HepG2 (cell line): Measurements from ENCODE around the gene TMEM270. TPM values are rescaled to one million over a fixed set of nuclear protein-coding genes. Genes with fewer than 3 reads are reported as not detected.

Experiments used
- ATAC-seq: fragments of 200-7000 bp; cut with Tn5 transposase; 3 replicates; pipeline ENCODE4 v1.9.1; 2020; ENCODE audit warnings: mild to moderate bottlenecking, moderate library complexity
- BruUV-seq: library from RNA; stranded (reverse); fragments of 400-500 nt; replicated peaks from 2 replicates; lab custom pipeline; 2021; lab: Mats Ljungman, UMichigan
- CTCF ChIA-PET: fragments of 300-600 bp; formaldehyde crosslinking; extraction: SDS; loops from one replicate; lab custom pipeline; 2021; ENCODE audit warnings: low total read pairs, inconsistent platforms, low intra/inter-chr PET ratio; lab: Yijun Ruan, JAX
- POLR2A ChIA-PET: fragments of 350-600 bp; sonication (Branson Sonifier 250); formaldehyde crosslinking; loops from one replicate; lab custom pipeline; 2020; ENCODE audit warnings: antibody characterized with exemption, inconsistent platforms; lab: Yijun Ruan, JAX
- DNase-seq: peaks from one replicate; pipeline ENCODE4 v3.0.0-alpha.2; 2015; ENCODE audit warnings: low spot score
- FAIRE-seq: peaks from 3 replicates; lab custom pipeline; 2011; peaks lifted over from hg19 to GRCh38; lab: Jason Lieb, UNC
- H2AFZ ChIP-seq: one replicate; pipeline ENCODE4 v1.6.1; 2011; ENCODE audit warnings: low read length, inconsistent platforms
- H3K27ac ChIP-seq: fragments of 300-600 bp; 3 replicates; pipeline ENCODE4 v1.8.0; 2011; ENCODE audit warnings: mixed run types, mild to moderate bottlenecking, mixed read lengths, low read length, inconsistent platforms; ENCODE audit not compliant: insufficient read depth; ENCODE audit errors: extremely low read length
- H3K27me3 ChIP-seq, 2 experiments: fragments of 200-600 bp in 1 of 2; 2 replicates in 1 of 2; 3 replicates in 1 of 2; pipeline versions ENCODE4 v1.6.0 to v1.8.0; 2011; ENCODE audit warnings: low read length in 2 of 2, mild to moderate bottlenecking in 2 of 2, moderate library complexity in 2 of 2, inconsistent platforms in 1 of 2; ENCODE audit not compliant: insufficient read depth in 2 of 2, control insufficient read depth in 1 of 2
- H3K36me3 ChIP-seq, 2 experiments: fragments of 200-600 bp in 1 of 2; replicated peaks in 1 of 2; 2 replicates in 1 of 2; 3 replicates in 1 of 2; pipeline versions ENCODE4 v1.5.1 to v1.8.0; 2011; ENCODE audit warnings: low read length in 2 of 2, inconsistent platforms in 1 of 2; ENCODE audit not compliant: insufficient read depth in 2 of 2, control insufficient read depth in 1 of 2
- H3K4me1 ChIP-seq: 2 replicates; pipeline ENCODE4 v1.5.1; 2012; ENCODE audit warnings: low read length, inconsistent platforms; ENCODE audit not compliant: insufficient read depth
- H3K4me2 ChIP-seq: 2 replicates; pipeline ENCODE4 v1.6.0; 2011; ENCODE audit warnings: low read depth, low read length, inconsistent platforms
- H3K4me3 ChIP-seq, 3 experiments: fragments of 200-600 bp in 1 of 3; sonication (generic), shearing (Covaris generic) in 1 of 3; replicated peaks in 1 of 3; 2 replicates each; pipeline ENCODE4 v1.5.1; 2011 to 2016; ENCODE audit warnings: low read length in 3 of 3, inconsistent platforms in 2 of 3, low read depth in 2 of 3, mild to moderate bottlenecking in 2 of 3, control low read depth in 1 of 3, mixed read lengths in 1 of 3; ENCODE audit not compliant: insufficient read depth in 1 of 3
- H3K79me2 ChIP-seq: one replicate; pipeline ENCODE4 v1.6.1; 2011; ENCODE audit warnings: low read length, inconsistent platforms; ENCODE audit not compliant: insufficient read depth
- H3K9ac ChIP-seq: 2 replicates; pipeline ENCODE4 v1.6.0; 2011; ENCODE audit warnings: mild to moderate bottlenecking, low read depth, low read length, inconsistent platforms; ENCODE audit not compliant: insufficient read depth
- H3K9me3 ChIP-seq: 2 replicates; pipeline ENCODE4 v1.5.1; 2012; ENCODE audit warnings: mild to moderate bottlenecking, low read length
- H4K20me1 ChIP-seq: 2 replicates; pipeline ENCODE4 v1.6.0; 2011; ENCODE audit warnings: inconsistent platforms, mild to moderate bottlenecking, low read length, moderate library complexity; ENCODE audit not compliant: insufficient read depth
- ESRRA ChIP-seq: sonication (generic); formaldehyde crosslinking; IDR thresholded peaks from 2 replicates; pipeline ENCODE4 v1.5.1; 2020; ENCODE audit warnings: mild to moderate bottlenecking, low read depth, missing genetic modification reagents
- FLYWCH1 ChIP-seq: sonication (generic); formaldehyde crosslinking; IDR thresholded peaks from 2 replicates; pipeline ENCODE4 v1.8.1; 2023; ENCODE audit warnings: mild to moderate bottlenecking, missing genetic modification reagents
- GATAD2A ChIP-seq: IDR thresholded peaks from 2 replicates; pipeline ENCODE4 v1.6.1; 2016
- HNF4G ChIP-seq, 2 experiments: sonication (generic) in 1 of 2; formaldehyde crosslinking in 1 of 2; IDR thresholded peaks; 2 replicates each; pipeline versions ENCODE4 v1.4.0 to v1.6.1; 2011 to 2020; ENCODE audit warnings: borderline replicate concordance in 2 of 2, low read depth in 2 of 2, mild to moderate bottlenecking in 2 of 2, low read length in 1 of 2, missing genetic modification reagents in 1 of 2, moderate library complexity in 1 of 2
- KDM5B ChIP-seq: sonication (generic); formaldehyde crosslinking; IDR thresholded peaks from 2 replicates; pipeline ENCODE4 v1.4.0; 2020; ENCODE audit warnings: missing genetic modification reagents, mild to moderate bottlenecking, borderline replicate concordance
- NR2C2 ChIP-seq: sonication (generic); formaldehyde crosslinking; IDR thresholded peaks from 2 replicates; pipeline ENCODE4 v1.4.0; 2020; ENCODE audit warnings: missing genetic modification reagents, mild to moderate bottlenecking, moderate library complexity, borderline replicate concordance
- ZFP36 ChIP-seq: fragments of 150-350 bp; IDR thresholded peaks from 2 replicates; pipeline ENCODE4 v1.6.1; 2018; ENCODE audit warnings: borderline replicate concordance, low read length, low read depth; ENCODE audit not compliant: partially characterized antibody
- ZFX ChIP-seq: sonication (generic); formaldehyde crosslinking; IDR thresholded peaks from 2 replicates; pipeline ENCODE4 v1.4.0; 2020; ENCODE audit warnings: mild to moderate bottlenecking, low read depth, missing genetic modification reagents, moderate library complexity
- ZFY ChIP-seq: sonication (generic); formaldehyde crosslinking; IDR thresholded peaks from 2 replicates; pipeline ENCODE4 v1.4.0; 2020; ENCODE audit warnings: missing genetic modification reagents
- ZNF468 ChIP-seq: sonication (generic); formaldehyde crosslinking; IDR thresholded peaks from 2 replicates; pipeline ENCODE4 v1.8.0; 2022; ENCODE audit warnings: mild to moderate bottlenecking, moderate library complexity, missing genetic modification reagents
- ZNF556 ChIP-seq: sonication (generic); formaldehyde crosslinking; IDR thresholded peaks from 2 replicates; pipeline ENCODE4 v1.4.0; 2020; ENCODE audit warnings: mild to moderate bottlenecking, missing genetic modification reagents, borderline replicate concordance
- ZSCAN20 ChIP-seq: sonication (generic); formaldehyde crosslinking; IDR thresholded peaks from 2 replicates; pipeline ENCODE4 v1.4.0; 2020; ENCODE audit warnings: missing genetic modification reagents, mild to moderate bottlenecking, borderline replicate concordance
- ZSCAN9 ChIP-seq: IDR thresholded peaks from 2 replicates; pipeline ENCODE4 v1.6.1; 2016; ENCODE audit warnings: borderline replicate concordance
- WGBS: methylation state at CpG from one replicate; pipeline ENCODE4 v1.1.6; 2017; ENCODE audit warnings: low lambda C conversion rate; 5-methylcytosine and 5-hydroxymethylcytosine counted together
- in situ Hi-C: cut with HindIII; loops from 2 replicates; pipeline ENCODE4 v1.10.0; 2017; ENCODE audit warnings: low pct_unique_long_range_greater_than_20kb; ENCODE audit not compliant: extremely low pct_ligation_motif_present
- intact Hi-C: fragments of 100-400 bp; cut with micrococcal nuclease; formaldehyde crosslinking; loops from one replicate; pipeline ENCODE4 v1.10.0; 2022; ENCODE audit not compliant: unreplicated experiment
- polyA plus RNA-seq, 8 experiments: library from polyadenylated mRNA; depleted of rRNA in 3 of 8; stranded (reverse) in 7 of 8; unstranded in 1 of 8; fragments of >200 nt; fragmentation: Illumina TruSeq in 4 of 8; extraction: Trizol in 4 of 8; gene quantifications; 2 replicates each; pipeline versions ENCODE4 v1.2.1 to v1.2.3, GENCODE V29; 2011 to 2016; ENCODE audit warnings: low read depth in 4 of 8, missing spikeins in 1 of 8, mixed read lengths in 1 of 8; ENCODE audit not compliant: insufficient read depth in 1 of 8
- total RNA-seq, 5 experiments: library from RNA; depleted of rRNA; stranded (reverse); fragments of >200 nt; fragmentation: Illumina TruSeq; extraction: Trizol; gene quantifications; 2 replicates each; pipeline ENCODE4 v1.2.3, GENCODE V29; 2016; ENCODE audit warnings: low read depth in 1 of 5
- TF ChIP-seq, protein P1 (sequence below): sonication (generic); formaldehyde crosslinking; IDR thresholded peaks from 2 replicates; pipeline ENCODE4 v1.5.0; 2020; ENCODE audit warnings: mild to moderate bottlenecking, missing genetic modification reagents
- TF ChIP-seq, protein P2 (sequence below): sonication (generic); IDR thresholded peaks from 2 replicates; pipeline ENCODE4 v1.6.1; 2016; ENCODE audit warnings: low read depth, borderline replicate concordance
- TF ChIP-seq, protein P3 (sequence below): sonication (generic); formaldehyde crosslinking; IDR thresholded peaks from 2 replicates; pipeline ENCODE4 v1.4.0; 2020; ENCODE audit warnings: mild to moderate bottlenecking, missing genetic modification reagents

Gene TMEM270
- total and polyA plus RNA-seq, 2 of the 13 experiments (the other 11 are each of a cell fraction or from before 2014, with no cell fraction given), result not detected

DNA sequence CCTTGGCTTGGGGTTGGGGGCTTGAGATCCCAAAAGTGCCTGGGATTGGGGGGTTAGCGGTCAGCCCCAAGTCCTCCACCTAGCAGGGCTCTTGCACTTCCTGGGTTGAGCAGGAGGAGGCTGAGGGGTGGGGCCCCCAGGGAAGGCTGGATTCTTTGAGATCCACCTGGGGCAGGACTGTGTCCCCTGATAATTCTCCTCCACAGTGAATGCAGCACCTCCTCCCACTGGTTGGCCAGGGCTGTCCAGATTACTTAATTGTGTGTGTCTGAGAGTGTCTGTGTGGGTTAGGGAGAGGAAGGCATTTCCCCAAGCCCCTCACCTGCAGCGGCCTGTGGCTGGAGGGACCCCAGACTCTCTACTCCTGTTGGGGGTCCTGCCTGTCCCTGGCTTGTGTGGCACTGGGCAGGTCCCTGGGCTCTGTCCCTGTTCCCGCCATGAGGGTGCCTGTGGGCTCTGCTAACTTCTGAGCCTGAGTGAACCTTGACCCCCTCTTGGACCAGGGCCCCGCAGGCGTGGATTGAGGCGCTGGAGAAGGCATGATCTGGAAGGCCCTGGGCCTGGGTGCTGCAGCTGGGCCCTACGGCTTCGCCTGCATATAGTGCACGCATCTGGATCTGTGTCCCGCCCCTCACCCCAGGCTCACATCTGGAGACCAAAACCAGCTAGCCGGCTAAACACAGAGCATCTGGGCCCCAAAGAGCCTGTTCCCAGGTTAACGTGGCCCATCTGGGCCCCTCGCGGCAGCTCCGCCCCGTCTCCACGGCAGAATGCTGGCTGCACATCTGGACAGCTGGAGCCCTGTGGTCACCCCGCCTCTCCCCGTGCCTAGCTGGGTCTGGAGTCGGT, 10.4 kb downstream of the TMEM270 start:
- no peaks in the 10 kb centered on the region for H3K79me2 ChIP-seq
- no peak for DNase-seq
- H2AFZ ChIP-seq, result no peak overlapping the region
- intact Hi-C loops, result no loop called here
- H3K4me2 ChIP-seq, result peak overlapping the region; percentile 68
- peaks cover 49% of the 10 kb centered on the region for H3K4me1 ChIP-seq
- H3K4me3 ChIP-seq, result peak overlapping the region in 1 of 3 experiments; percentile 63; a peak in 1 of 6 replicates
- ChIA-PET CTCF (no interaction called here), POLR2A (interaction anchor here (1.6 to 2.5 kb wide), 3 partner anchors 9 to 108 kb away, joined by 3 to 25 read pairs (median 11); no protein-coding TSS in a partner anchor)
- no peak overlapping the region for H3K9ac ChIP-seq
- no peak for FAIRE-seq
- 0% methylated on average over 5 of the region's 20 CpGs for WGBS
- no peaks in the 10 kb centered on the region for H4K20me1 ChIP-seq
- H3K27me3 ChIP-seq, result peaks cover 3% of the 10 kb centered on the region in 2 experiments; a peak in 2 of 5 replicates
- in situ Hi-C loops, result loop anchor here (5.0 kb wide), 1 partner anchor 151 kb away; no protein-coding TSS in a partner anchor
- peak; percentile 62 for ATAC-seq
- H3K27ac ChIP-seq, result no peak overlapping the region
- H3K9me3 ChIP-seq, result no peaks in the 10 kb centered on the region
- no TSS peak for BruUV-seq
- no peaks in the 10 kb centered on the region for H3K36me3 ChIP-seq
- TF ChIP-seq ZSCAN20 (CRISPR knock-in tag), result no peak
- TF ChIP-seq ZFX (CRISPR knock-in tag), result peak; percentile 48; the same call in 1 of the 2 replicates
- no peak for TF ChIP-seq ZFP36
- no peak for TF ChIP-seq ZSCAN9 (CRISPR knock-in tag)
- TF ChIP-seq HNF4G (IDR thresholded peaks at IDR 0.05; ENCODE audit: borderline replicate concordance, low read depth, low read length), result 0 out of 2 replicates have a peak, but pooled peaks have one; percentile 12
- no peak; the same call in 1 of the 2 replicates for TF ChIP-seq HNF4G (CRISPR knock-in tag; IDR thresholded peaks at IDR 0.05; ENCODE audit: borderline replicate concordance, low read depth)
- TF ChIP-seq, protein P1, sequence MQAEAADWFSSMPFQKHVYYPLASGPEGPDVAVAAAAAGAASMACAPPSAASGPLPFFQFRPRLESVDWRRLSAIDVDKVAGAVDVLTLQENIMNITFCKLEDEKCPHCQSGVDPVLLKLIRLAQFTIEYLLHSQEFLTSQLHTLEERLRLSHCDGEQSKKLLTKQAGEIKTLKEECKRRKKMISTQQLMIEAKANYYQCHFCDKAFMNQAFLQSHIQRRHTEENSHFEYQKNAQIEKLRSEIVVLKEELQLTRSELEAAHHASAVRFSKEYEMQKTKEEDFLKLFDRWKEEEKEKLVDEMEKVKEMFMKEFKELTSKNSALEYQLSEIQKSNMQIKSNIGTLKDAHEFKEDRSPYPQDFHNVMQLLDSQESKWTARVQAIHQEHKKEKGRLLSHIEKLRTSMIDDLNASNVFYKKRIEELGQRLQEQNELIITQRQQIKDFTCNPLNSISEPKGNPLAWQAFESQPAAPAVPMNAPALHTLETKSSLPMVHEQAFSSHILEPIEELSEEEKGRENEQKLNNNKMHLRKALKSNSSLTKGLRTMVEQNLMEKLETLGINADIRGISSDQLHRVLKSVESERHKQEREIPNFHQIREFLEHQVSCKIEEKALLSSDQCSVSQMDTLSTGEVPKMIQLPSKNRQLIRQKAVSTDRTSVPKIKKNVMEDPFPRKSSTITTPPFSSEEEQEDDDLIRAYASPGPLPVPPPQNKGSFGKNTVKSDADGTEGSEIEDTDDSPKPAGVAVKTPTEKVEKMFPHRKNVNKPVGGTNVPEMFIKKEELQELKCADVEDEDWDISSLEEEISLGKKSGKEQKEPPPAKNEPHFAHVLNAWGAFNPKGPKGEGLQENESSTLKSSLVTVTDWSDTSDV (CRISPR knock-in tag), result 0 out of 2 replicates have a peak, but pooled peaks have one; percentile 29
- TF ChIP-seq ZNF468 (CRISPR knock-in tag), result no peak
- peak; percentile 50; the same call in 1 of the 2 replicates for TF ChIP-seq ZFY (CRISPR knock-in tag)
- peak; percentile 41 for TF ChIP-seq GATAD2A (CRISPR knock-in tag)
- 0 out of 2 replicates have a peak, but pooled peaks have one; percentile 14 for TF ChIP-seq ESRRA (CRISPR knock-in tag)
- 0 out of 2 replicates have a peak, but pooled peaks have one; percentile 13 for TF ChIP-seq NR2C2 (CRISPR knock-in tag)
- TF ChIP-seq, protein P2, sequence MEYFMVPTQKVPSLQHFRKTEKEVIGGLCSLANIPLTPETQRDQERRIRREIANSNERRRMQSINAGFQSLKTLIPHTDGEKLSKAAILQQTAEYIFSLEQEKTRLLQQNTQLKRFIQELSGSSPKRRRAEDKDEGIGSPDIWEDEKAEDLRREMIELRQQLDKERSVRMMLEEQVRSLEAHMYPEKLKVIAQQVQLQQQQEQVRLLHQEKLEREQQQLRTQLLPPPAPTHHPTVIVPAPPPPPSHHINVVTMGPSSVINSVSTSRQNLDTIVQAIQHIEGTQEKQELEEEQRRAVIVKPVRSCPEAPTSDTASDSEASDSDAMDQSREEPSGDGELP, result 0 out of 2 replicates have a peak, but pooled peaks have one; percentile 12
- TF ChIP-seq, protein P3, sequence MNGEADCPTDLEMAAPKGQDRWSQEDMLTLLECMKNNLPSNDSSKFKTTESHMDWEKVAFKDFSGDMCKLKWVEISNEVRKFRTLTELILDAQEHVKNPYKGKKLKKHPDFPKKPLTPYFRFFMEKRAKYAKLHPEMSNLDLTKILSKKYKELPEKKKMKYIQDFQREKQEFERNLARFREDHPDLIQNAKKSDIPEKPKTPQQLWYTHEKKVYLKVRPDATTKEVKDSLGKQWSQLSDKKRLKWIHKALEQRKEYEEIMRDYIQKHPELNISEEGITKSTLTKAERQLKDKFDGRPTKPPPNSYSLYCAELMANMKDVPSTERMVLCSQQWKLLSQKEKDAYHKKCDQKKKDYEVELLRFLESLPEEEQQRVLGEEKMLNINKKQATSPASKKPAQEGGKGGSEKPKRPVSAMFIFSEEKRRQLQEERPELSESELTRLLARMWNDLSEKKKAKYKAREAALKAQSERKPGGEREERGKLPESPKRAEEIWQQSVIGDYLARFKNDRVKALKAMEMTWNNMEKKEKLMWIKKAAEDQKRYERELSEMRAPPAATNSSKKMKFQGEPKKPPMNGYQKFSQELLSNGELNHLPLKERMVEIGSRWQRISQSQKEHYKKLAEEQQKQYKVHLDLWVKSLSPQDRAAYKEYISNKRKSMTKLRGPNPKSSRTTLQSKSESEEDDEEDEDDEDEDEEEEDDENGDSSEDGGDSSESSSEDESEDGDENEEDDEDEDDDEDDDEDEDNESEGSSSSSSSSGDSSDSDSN (CRISPR knock-in tag), result peak; percentile 22; the same call in 1 of the 2 replicates
- TF ChIP-seq KDM5B, result peak; percentile 27; the same call in 1 of the 2 replicates
- 0 out of 2 replicates have a peak, but pooled peaks have one; percentile 36 for TF ChIP-seq ZNF556
- no peak for TF ChIP-seq FLYWCH1 (CRISPR knock-in tag)
